ENCODE measurements around the gene YWHAE. TPM values are rescaled to one million over a fixed set of nuclear protein-coding genes. Genes with fewer than 3 reads are reported as not detected.

Gene YWHAE
- total and polyA plus RNA-seq, 2 of the 4 experiments (the other 2 are of a cell fraction): 358 to 774 TPM

DNA sequence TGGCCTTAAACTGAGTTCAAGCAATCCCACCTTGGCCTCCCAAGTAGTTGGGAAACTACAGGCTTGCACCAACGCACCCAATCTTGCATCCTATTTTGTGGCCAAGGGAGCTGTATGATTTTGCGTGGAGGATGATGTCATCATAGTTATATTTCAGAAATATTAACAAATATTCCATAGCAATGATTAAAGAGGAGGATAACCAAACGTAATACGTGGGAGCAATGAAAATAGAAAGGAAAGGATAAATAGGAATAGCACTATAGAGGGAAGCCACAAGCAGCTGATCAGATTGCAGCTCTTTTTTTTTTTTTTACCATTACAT is 2.2 kb upstream of the YWHAE start:
- no peak for DNase-seq

More for the DNA sequence above, 2.2 kb upstream of the YWHAE start:
- Histone ChIP-seq H3K4me3 (ENCODE audit: insufficient read depth, low read depth, low read length) (no peak overlapping the region), H3K23ac (ENCODE audit: low read depth, low read length) (no peak overlapping the region), H3K9me3 (ENCODE audit: control insufficient read depth, insufficient read depth, low read length) (no peaks in the 10 kb centered on the region), H2AK9ac (replicated peaks; ENCODE audit: low read depth, low read length, poor library complexity) (no peak overlapping the region), H4K5ac (ENCODE audit: low read depth, low read length) (no peak overlapping the region), H3K4ac (ENCODE audit: low read depth, low read length) (no peak overlapping the region), H2BK20ac (ENCODE audit: low read depth, low read length) (no peak overlapping the region), H3K4me1 (ENCODE audit: control insufficient read depth, insufficient read depth, low read length) (no peaks in the 10 kb centered on the region; the same call in 1 of the 2 replicates), H3K18ac (ENCODE audit: low read depth, low read length) (no peak overlapping the region), H3K36me3 (ENCODE audit: control insufficient read depth, insufficient read depth, low read length) (no peaks in the 10 kb centered on the region; the same call in 1 of the 2 replicates), H3K79me1 (ENCODE audit: low read depth in 1 of 2, low read length in 2 of 2) (peaks cover 0 to 14% of the 10 kb centered on the region in 2 experiments; a peak in 1 of 4 replicates), H2BK15ac (ENCODE audit: low read depth, low read length) (no peak overlapping the region), H3K27me3 (ENCODE audit: control insufficient read depth, insufficient read depth, low read length) (no peaks in the 10 kb centered on the region), H2BK5ac (ENCODE audit: low read depth, low read length, poor library complexity, severe bottlenecking) (no peak overlapping the region), H3K27ac (ENCODE audit: insufficient read depth, low read length) (no peak overlapping the region), H3K56ac (ENCODE audit: extremely low read depth, insufficient read depth, low read length) (no peak overlapping the region), H2AFZ (replicated peaks; ENCODE audit: low read length, poor library complexity) (no peak overlapping the region), H3K4me2 (ENCODE audit: low read depth, low read length) (no peak overlapping the region), H3K14ac (replicated peaks; ENCODE audit: low read depth, low read length) (no peak overlapping the region), H4K20me1 (ENCODE audit: insufficient read depth, low read length) (peaks cover 28% of the 10 kb centered on the region), H2BK120ac (ENCODE audit: low read depth, low read length) (no peak overlapping the region), H4K91ac (ENCODE audit: insufficient read depth, low read depth, low read length) (no peak overlapping the region), H3K9ac (ENCODE audit: low read depth, low read length) (no peak overlapping the region), H2AK5ac (ENCODE audit: low read depth, low read length) (no peak overlapping the region), H4K8ac (ENCODE audit: low read depth in 2 of 2, low read length in 2 of 2) (no peak overlapping the region), H3K9me1 (ENCODE audit: insufficient read depth, low read length) (no peaks in the 10 kb centered on the region)
- TF ChIP-seq CEBPB (IDR thresholded peaks at IDR 0.05; ENCODE audit: low read depth, low read length) (0 out of 2 replicates have a peak, but pooled peaks have one; percentile 5), MAZ (IDR thresholded peaks at IDR 0.05; ENCODE audit: borderline replicate concordance, low read depth, low read length) (no peak)
- no peak for ATAC-seq (ENCODE audit: low read depth)
- CTCF ChIA-PET: interaction anchor here (1.0 kb wide), 1 partner anchor 37 kb away, joined by 4 read pairs; no protein-coding TSS in a partner anchor
- WGBS, 2 experiments (ENCODE audit: extremely low coverage in 2 of 2, insufficient read length in 1 of 2): no CpG with 5 or more reads among the region's 4 CpGs
- in situ Hi-C loops (cut with MboI; ENCODE audit: low sequenced_read_pairs) (no loop called here), dilution Hi-C loops (cut with HindIII; ENCODE audit: low sequenced_read_pairs, unreplicated experiment) (no loop called here), intact Hi-C loops (cut with micrococcal nuclease) (no loop called here)
- POLR2A ChIA-PET (ENCODE audit: unreplicated experiment): no interaction called here
- BruUV-seq (replicated peaks): no TSS peak
